ENCODE measurements around the gene MAP7D2. TPM values are rescaled to one million over a fixed set of nuclear protein-coding genes. Genes with fewer than 3 reads are reported as not detected.

The MAP7D2 gene
- total RNA-seq: 25.1 TPM

DNA sequence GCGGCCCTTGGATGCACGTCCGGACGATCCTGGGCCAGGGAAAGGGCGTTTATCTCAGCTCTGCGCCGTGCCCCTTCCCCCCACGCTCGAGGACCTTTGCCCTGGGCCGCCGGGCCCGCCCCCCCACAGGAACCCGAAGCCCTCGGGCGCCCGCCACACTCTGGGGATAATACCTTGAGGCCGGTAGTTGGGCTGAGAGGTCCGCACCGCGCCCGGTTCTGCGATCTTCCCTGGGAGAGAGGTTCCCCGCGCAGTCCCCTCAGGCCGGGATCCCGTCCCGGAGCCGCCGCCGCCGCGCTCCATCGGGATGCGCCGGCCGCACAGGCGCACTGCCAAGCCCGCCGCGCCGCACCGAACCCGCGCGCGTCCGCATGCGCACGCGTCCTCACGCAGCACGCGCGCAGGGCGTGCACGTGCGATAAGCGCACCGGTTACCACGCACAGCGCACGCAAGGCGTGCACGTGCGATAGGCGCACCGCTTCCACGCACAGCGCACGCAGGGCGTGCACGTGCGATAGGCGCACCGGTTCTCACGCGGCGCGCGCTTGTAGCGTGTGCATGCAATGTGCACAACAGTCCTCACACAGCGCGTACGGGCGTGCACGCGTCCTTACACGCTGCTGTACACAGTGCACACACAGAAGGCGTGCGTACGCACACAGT lies at the start of gene MAP7D2:
MAP7D2 (minus strand) TSS at position 331 of the 664 bp plus-strand sequence; CDS start at position 303, 28 bp downstream.

GRCh38 chrX:20141281-20142220 lies 24.8 kb upstream of the MAP7D2 start, which contains the start of gene EIF1AX:
Gene EIF1AX (minus strand): TSS chrX:20141838. CDS start chrX:20141640, 198 bp downstream.

DNA sequence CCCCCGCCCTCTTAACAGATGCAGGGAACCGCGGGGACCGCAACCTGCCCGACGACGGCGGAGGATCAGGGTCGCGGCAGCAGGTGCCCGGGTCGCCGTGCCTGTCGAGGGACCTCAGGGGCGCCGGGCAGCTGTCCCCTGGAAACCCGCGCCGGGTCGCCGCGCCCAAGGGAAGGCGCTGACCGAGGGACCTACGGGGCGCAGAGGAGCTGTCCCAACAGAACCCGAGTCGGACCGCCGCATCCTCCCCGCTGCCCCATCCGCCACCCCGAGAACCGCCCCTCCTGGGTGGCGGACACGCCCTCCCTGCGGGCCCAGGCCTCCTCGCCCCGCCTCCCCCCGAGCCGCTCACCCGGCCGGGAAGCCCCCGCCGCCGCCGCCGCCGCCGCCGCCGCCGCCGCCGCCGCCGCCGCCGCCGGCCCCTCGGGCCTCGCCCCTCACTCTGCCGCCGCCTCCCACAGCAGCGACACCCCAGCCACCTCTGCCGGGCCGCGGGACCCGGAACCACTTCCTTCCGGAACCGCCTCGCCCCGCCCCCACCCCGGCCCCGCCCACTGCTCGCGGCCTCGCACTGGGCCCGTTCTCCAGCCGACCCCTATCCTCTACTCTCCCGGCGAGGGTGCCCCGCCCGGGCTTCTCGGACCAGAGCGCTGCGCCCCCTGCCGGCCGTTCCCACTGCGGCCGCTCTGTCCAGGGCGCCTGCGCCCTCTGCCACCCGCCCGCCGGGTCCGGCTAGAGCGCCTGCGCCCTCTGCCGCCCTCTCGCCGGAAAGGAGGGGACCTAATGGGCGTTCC lies 126.0 kb downstream of the MAP7D2 start, which contains the start of gene BCLAF3:
BCLAF3 (minus strand) TSS at position 506 of the 794 bp plus-strand sequence. CDS start 20,797 bp downstream, outside the sequence.

Small RNA genes lying within 50 kb of the gene (small RNA-seq; reads per million reads assigned to genes)
- gene MIR23C: 0.08 reads per million
- not detected for gene RF00019
- gene RF00493: 41.0 reads per million, percentile 96 among the genes with 10 or more reads in this experiment
- gene RF00494: not detected

Other genes starting within 250 kb of the MAP7D2 start
- gene SH3KBP1, start 229.3 kb downstream of the MAP7D2 start, total RNA-seq: 26.5 TPM
- gene BCLAF3, start 125.8 kb downstream of the MAP7D2 start, total RNA-seq: 31.1 TPM
- 80.3 TPM for gene EIF1AX, start 24.9 kb upstream of the MAP7D2 start, total RNA-seq
- 28.6 TPM for gene RPS6KA3, start 150.0 kb upstream of the MAP7D2 start, total RNA-seq

All from diencephalon (tissue), 1 donor.